ENCODE data around the gene MAP7. TPM values are rescaled to one million over a fixed set of nuclear protein-coding genes. Genes with fewer than 3 reads are reported as not detected.

MAP7 gene
- total RNA-seq, 5 donors from 2014 or later (not counting 1 experiment from before 2014, with no cell fraction given), result 0.33 to 0.73 (median 0.57) TPM

GRCh38 chr6:136347847-136348246 is 202.4 kb downstream of the MAP7 start:
- H3K4me3 ChIP-seq (ENCODE audit: control insufficient read depth in 1 of 2, extremely low read depth in 1 of 2, low read length in 1 of 2), result no peak overlapping the region
- DNase-seq (no peak), ATAC-seq (replicated peaks in 1 of 4) (no peak)
- H3K4me1 ChIP-seq (ENCODE audit: control insufficient read depth in 1 of 2, extremely low read depth in 1 of 2, insufficient read depth in 2 of 2, low read length in 2 of 2), result no peaks in the 10 kb centered on the region
- Mint-ChIP-seq H3K36me3 (no peaks in the 10 kb centered on the region), H3K27ac (no peak overlapping the region), H3K4me3 (no peak overlapping the region), H3K9me3 (no peaks in the 10 kb centered on the region), H3K27me3 (peaks cover 0 to 3% of the 10 kb centered on the region in 2 donors), H3K4me1 (no peaks in the 10 kb centered on the region)
- ChIA-PET POLR2A (no interaction called here), CTCF (no interaction called here)
- WGBS (ENCODE audit: insufficient coverage), result no CpG with 5 or more reads among the region's 2 CpGs
- H3K27ac ChIP-seq (ENCODE audit: low read length), result no peak overlapping the region
- no peaks in the 10 kb centered on the region for H3K27me3 ChIP-seq (replicated peaks in 1 of 2; ENCODE audit: control insufficient read depth in 2 of 2, extremely low read depth in 1 of 2, insufficient read depth in 2 of 2, low read length in 1 of 2)
- H3K36me3 ChIP-seq (ENCODE audit: control insufficient read depth in 2 of 2, extremely low read depth in 1 of 2, insufficient read depth in 1 of 2, low read length in 1 of 2), result no peaks in the 10 kb centered on the region
- no peaks in the 10 kb centered on the region for H3K9me3 ChIP-seq

- WGBS (ENCODE audit: insufficient coverage), result 78% methylated on average over 1 of the region's 2 CpGs
- no peak for DNase-seq
- Histone ChIP-seq H3K27ac (ENCODE audit: low read length) (no peak overlapping the region), H3K4me1 (ENCODE audit: control insufficient read depth in 1 of 2, extremely low read depth in 1 of 2, insufficient read depth in 2 of 2, low read length in 2 of 2) (no peaks in the 10 kb centered on the region), H3K9me3 (no peaks in the 10 kb centered on the region), H3K4me3 (ENCODE audit: control insufficient read depth in 1 of 2, extremely low read depth in 1 of 2, low read length in 1 of 2) (no peak overlapping the region), H3K27me3 (replicated peaks in 1 of 2; ENCODE audit: control insufficient read depth in 2 of 2, extremely low read depth in 1 of 2, insufficient read depth in 2 of 2, low read length in 1 of 2) (no peaks in the 10 kb centered on the region), H3K36me3 (ENCODE audit: control insufficient read depth in 2 of 2, extremely low read depth in 1 of 2, insufficient read depth in 1 of 2, low read length in 1 of 2) (no peaks in the 10 kb centered on the region)
- POLR2A ChIA-PET, result no interaction called here
- CTCF ChIA-PET, result no interaction called here
- no peaks in the 10 kb centered on the region for H3K4me1 Mint-ChIP-seq
- H3K9me3 Mint-ChIP-seq, result no peaks in the 10 kb centered on the region
- no peaks in the 10 kb centered on the region for H3K27me3 Mint-ChIP-seq
- no peaks in the 10 kb centered on the region for H3K36me3 Mint-ChIP-seq
- H3K27ac Mint-ChIP-seq, result no peak overlapping the region
- ATAC-seq (replicated peaks in 1 of 4), result no peak
- H3K4me3 Mint-ChIP-seq, result no peak overlapping the region
Observed at GRCh38 chr6:136345145-136345544, 205.1 kb downstream of the MAP7 start.

DNA sequence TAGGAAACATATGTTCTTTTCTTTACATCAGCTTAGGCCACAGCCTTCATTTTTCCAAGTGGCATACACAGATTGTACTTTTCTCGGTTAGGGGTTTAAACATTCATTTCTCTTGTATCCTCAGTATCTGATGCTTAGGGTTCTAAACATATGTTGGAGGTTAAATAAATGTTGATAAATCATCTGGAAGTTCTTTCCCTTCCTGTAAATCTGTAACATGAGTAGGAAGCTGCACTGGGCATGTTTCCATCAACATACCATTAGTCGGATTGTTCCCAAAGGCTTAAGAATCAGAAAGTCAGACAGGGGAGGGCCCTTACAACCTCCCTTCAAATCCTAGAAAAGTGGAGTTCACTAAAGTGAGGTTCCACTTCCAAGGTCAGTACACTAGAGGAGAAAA is 205.8 kb downstream of the MAP7 start:
- WGBS (ENCODE audit: insufficient coverage), result no CpG with 5 or more reads among the region's 2 CpGs
- no peak for ATAC-seq (replicated peaks in 1 of 4)
- no peak overlapping the region for H3K4me3 ChIP-seq (ENCODE audit: control insufficient read depth in 1 of 2, extremely low read depth in 1 of 2, low read length in 1 of 2)
- H3K27ac ChIP-seq (ENCODE audit: low read length), result no peak overlapping the region
- Mint-ChIP-seq H3K4me3 (no peak overlapping the region), H3K4me1 (no peaks in the 10 kb centered on the region), H3K36me3 (no peaks in the 10 kb centered on the region), H3K27ac (no peak overlapping the region), H3K27me3 (no peaks in the 10 kb centered on the region), H3K9me3 (no peaks in the 10 kb centered on the region)
- no peak for DNase-seq
- no peaks in the 10 kb centered on the region for H3K27me3 ChIP-seq (replicated peaks in 1 of 2; ENCODE audit: control insufficient read depth in 2 of 2, extremely low read depth in 1 of 2, insufficient read depth in 2 of 2, low read length in 1 of 2)
- H3K9me3 ChIP-seq, result no peaks in the 10 kb centered on the region
- H3K36me3 ChIP-seq (ENCODE audit: control insufficient read depth in 2 of 2, extremely low read depth in 1 of 2, insufficient read depth in 1 of 2, low read length in 1 of 2), result no peaks in the 10 kb centered on the region
- no peaks in the 10 kb centered on the region for H3K4me1 ChIP-seq (ENCODE audit: control insufficient read depth in 1 of 2, extremely low read depth in 1 of 2, insufficient read depth in 2 of 2, low read length in 2 of 2)
- ChIA-PET POLR2A (no interaction called here), CTCF (no interaction called here)

DNA sequence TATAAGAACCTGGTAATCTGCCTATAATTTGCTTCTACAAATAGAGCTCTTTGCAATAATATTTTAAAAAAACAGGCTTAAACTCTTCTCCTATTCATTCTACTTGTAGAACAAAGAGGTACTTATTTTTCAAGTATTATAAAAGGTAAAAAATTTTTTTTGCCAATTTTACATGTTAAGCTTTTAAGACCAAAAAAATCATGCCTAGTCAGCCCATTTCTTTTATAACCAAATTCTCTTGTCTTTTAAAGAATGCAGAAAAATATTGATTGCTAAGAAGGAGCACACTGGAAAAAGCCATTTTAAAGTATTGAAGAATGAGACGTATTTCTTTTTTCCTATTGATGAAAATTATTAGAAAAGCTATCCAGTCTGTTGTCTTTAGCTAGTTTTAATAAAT is 206.5 kb downstream of the MAP7 start:
- H3K4me3 ChIP-seq (ENCODE audit: control insufficient read depth in 1 of 2, extremely low read depth in 1 of 2, low read length in 1 of 2), result no peak overlapping the region
- CTCF ChIA-PET, result interaction anchor here in 1 of 2 donors (0.8 kb wide), 1 partner anchor 17 kb away, joined by 3 read pairs; no protein-coding TSS in a partner anchor
- H3K4me1 ChIP-seq (ENCODE audit: control insufficient read depth in 1 of 2, extremely low read depth in 1 of 2, insufficient read depth in 2 of 2, low read length in 2 of 2), result no peaks in the 10 kb centered on the region
- Mint-ChIP-seq H3K9me3 (no peaks in the 10 kb centered on the region), H3K27ac (no peak overlapping the region), H3K4me3 (no peak overlapping the region), H3K36me3 (no peaks in the 10 kb centered on the region), H3K4me1 (no peaks in the 10 kb centered on the region), H3K27me3 (no peaks in the 10 kb centered on the region)
- no CpG with 5 or more reads among the region's 1 CpG for WGBS (ENCODE audit: insufficient coverage)
- H3K27ac ChIP-seq (ENCODE audit: low read length), result no peak overlapping the region
- no peak for DNase-seq
- POLR2A ChIA-PET, result no interaction called here
- H3K36me3 ChIP-seq (ENCODE audit: control insufficient read depth in 2 of 2, extremely low read depth in 1 of 2, insufficient read depth in 1 of 2, low read length in 1 of 2), result no peaks in the 10 kb centered on the region
- no peaks in the 10 kb centered on the region for H3K27me3 ChIP-seq (replicated peaks in 1 of 2; ENCODE audit: control insufficient read depth in 2 of 2, extremely low read depth in 1 of 2, insufficient read depth in 2 of 2, low read length in 1 of 2)
- no peak for ATAC-seq (replicated peaks in 1 of 4)
- H3K9me3 ChIP-seq, result no peaks in the 10 kb centered on the region

DNA sequence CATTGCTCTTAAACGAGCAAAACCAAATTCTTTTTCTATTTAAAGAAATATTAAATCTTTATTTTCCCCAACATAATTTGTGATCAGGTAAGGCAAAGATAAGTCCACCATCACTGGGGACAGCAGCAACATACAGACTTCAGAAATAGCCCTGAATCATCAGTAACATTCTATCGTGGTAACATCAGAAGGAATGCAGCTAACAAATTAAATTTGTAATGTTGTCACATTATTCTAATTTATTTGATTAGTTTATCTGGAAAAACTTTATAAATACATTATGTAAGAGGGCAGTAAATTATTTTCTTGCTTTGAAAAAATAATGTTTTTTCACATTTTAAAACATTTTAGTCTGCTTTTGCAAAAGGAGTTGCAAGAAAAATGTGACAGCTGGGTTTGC is 206.9 kb downstream of the MAP7 start:
- 83% methylated on average over 1 of the region's 2 CpGs for WGBS (ENCODE audit: insufficient coverage)
- no peaks in the 10 kb centered on the region for H3K4me1 Mint-ChIP-seq
- H3K36me3 ChIP-seq (ENCODE audit: control insufficient read depth in 2 of 2, extremely low read depth in 1 of 2, insufficient read depth in 1 of 2, low read length in 1 of 2), result no peaks in the 10 kb centered on the region
- H3K4me3 ChIP-seq (ENCODE audit: control insufficient read depth in 1 of 2, extremely low read depth in 1 of 2, low read length in 1 of 2), result no peak overlapping the region
- ATAC-seq (replicated peaks in 1 of 4) (no peak), DNase-seq (no peak)
- no peaks in the 10 kb centered on the region for H3K27me3 Mint-ChIP-seq
- H3K4me3 Mint-ChIP-seq, result no peak overlapping the region
- ChIA-PET POLR2A (no interaction called here), CTCF (interaction anchor here in 1 of 2 donors (0.8 kb wide), 1 partner anchor 17 kb away, joined by 3 read pairs; no protein-coding TSS in a partner anchor)
- H3K4me1 ChIP-seq (ENCODE audit: control insufficient read depth in 1 of 2, extremely low read depth in 1 of 2, insufficient read depth in 2 of 2, low read length in 2 of 2), result no peaks in the 10 kb centered on the region
- no peaks in the 10 kb centered on the region for H3K9me3 Mint-ChIP-seq
- H3K27ac ChIP-seq (ENCODE audit: low read length), result no peak overlapping the region
- no peaks in the 10 kb centered on the region for H3K36me3 Mint-ChIP-seq
- H3K27me3 ChIP-seq (replicated peaks in 1 of 2; ENCODE audit: control insufficient read depth in 2 of 2, extremely low read depth in 1 of 2, insufficient read depth in 2 of 2, low read length in 1 of 2), result no peaks in the 10 kb centered on the region
- no peaks in the 10 kb centered on the region for H3K9me3 ChIP-seq
- no peak overlapping the region for H3K27ac Mint-ChIP-seq

DNA sequence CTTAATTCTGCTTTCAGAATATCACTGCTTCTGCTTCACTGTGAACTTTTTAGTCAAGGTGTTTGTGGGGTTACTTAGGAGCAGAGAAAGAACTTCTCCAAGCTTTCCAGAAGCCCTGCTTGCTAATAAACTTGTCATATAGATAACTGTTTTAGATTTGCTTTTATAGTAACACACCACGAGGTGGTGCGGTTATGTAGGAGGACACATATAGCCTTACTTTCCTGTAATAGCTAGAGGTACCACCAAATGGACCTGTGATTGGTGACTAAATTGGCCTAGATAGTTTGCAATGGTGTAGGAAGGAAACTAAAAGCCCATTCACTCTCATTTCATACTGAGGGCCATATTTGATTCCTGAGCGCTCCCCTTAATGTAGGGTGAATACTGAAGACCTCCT is 208.3 kb downstream of the MAP7 start:
- Mint-ChIP-seq H3K36me3 (no peaks in the 10 kb centered on the region), H3K27me3 (no peaks in the 10 kb centered on the region), H3K27ac (no peak overlapping the region), H3K4me1 (no peaks in the 10 kb centered on the region), H3K4me3 (no peak overlapping the region), H3K9me3 (no peaks in the 10 kb centered on the region)
- POLR2A ChIA-PET, result no interaction called here
- ATAC-seq (replicated peaks in 1 of 4) (no peak), DNase-seq (no peak)
- Histone ChIP-seq H3K27ac (ENCODE audit: low read length) (no peak overlapping the region), H3K9me3 (no peaks in the 10 kb centered on the region), H3K4me3 (ENCODE audit: control insufficient read depth in 1 of 2, extremely low read depth in 1 of 2, low read length in 1 of 2) (no peak overlapping the region), H3K27me3 (replicated peaks in 1 of 2; ENCODE audit: control insufficient read depth in 2 of 2, extremely low read depth in 1 of 2, insufficient read depth in 2 of 2, low read length in 1 of 2) (no peaks in the 10 kb centered on the region), H3K4me1 (ENCODE audit: control insufficient read depth in 1 of 2, extremely low read depth in 1 of 2, insufficient read depth in 2 of 2, low read length in 2 of 2) (no peaks in the 10 kb centered on the region), H3K36me3 (ENCODE audit: control insufficient read depth in 2 of 2, extremely low read depth in 1 of 2, insufficient read depth in 1 of 2, low read length in 1 of 2) (no peaks in the 10 kb centered on the region)
- CTCF ChIA-PET, result no interaction called here
- no CpG with 5 or more reads among the region's 3 CpGs for WGBS (ENCODE audit: insufficient coverage)

DNA sequence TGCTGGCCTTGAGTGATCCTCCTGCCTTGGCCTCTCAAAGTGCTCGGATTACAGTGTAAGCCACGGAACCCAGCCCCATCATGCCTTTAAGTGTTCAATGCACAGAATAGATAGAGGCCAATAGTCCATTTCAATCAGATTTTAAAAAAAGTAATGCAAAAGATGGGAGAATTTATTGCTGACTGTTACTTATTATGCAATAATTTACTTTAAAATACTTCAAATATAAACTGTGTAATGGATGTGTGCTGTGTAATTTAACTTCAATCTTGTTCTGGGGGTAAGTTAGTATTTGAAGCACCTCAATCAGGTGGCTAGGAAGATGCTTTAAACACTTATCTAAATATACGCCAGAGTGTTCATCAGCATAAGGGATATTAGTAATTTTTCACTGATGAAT is 208.9 kb downstream of the MAP7 start:
- POLR2A ChIA-PET, result no interaction called here
- H3K4me3 ChIP-seq (ENCODE audit: control insufficient read depth in 1 of 2, extremely low read depth in 1 of 2, low read length in 1 of 2), result no peak overlapping the region
- no peaks in the 10 kb centered on the region for H3K36me3 ChIP-seq (ENCODE audit: control insufficient read depth in 2 of 2, extremely low read depth in 1 of 2, insufficient read depth in 1 of 2, low read length in 1 of 2)
- H3K27me3 Mint-ChIP-seq, result no peaks in the 10 kb centered on the region
- no peaks in the 10 kb centered on the region for H3K27me3 ChIP-seq (replicated peaks in 1 of 2; ENCODE audit: control insufficient read depth in 2 of 2, extremely low read depth in 1 of 2, insufficient read depth in 2 of 2, low read length in 1 of 2)
- no peaks in the 10 kb centered on the region for H3K4me1 Mint-ChIP-seq
- ATAC-seq (replicated peaks in 1 of 4), result no peak
- H3K9me3 Mint-ChIP-seq, result no peaks in the 10 kb centered on the region
- CTCF ChIA-PET, result no interaction called here
- DNase-seq, result no peak
- H3K9me3 ChIP-seq, result no peaks in the 10 kb centered on the region
- H3K4me3 Mint-ChIP-seq, result no peak overlapping the region
- H3K27ac Mint-ChIP-seq, result no peak overlapping the region
- H3K36me3 Mint-ChIP-seq, result no peaks in the 10 kb centered on the region
- H3K27ac ChIP-seq (ENCODE audit: low read length), result no peak overlapping the region
- WGBS (ENCODE audit: insufficient coverage), result 80% methylated on average over 1 of the region's 3 CpGs
- H3K4me1 ChIP-seq (ENCODE audit: control insufficient read depth in 1 of 2, extremely low read depth in 1 of 2, insufficient read depth in 2 of 2, low read length in 2 of 2), result no peaks in the 10 kb centered on the region

Data from T-cell (primary cell).